Activated naive CD8-positive, alpha-beta T cell treated with anti-CD3 and anti-CD28 coated beads for 36 hours (primary cell): Measurements from ENCODE around the gene FXR2. TPM values are rescaled to one million over a fixed set of nuclear protein-coding genes. Genes with fewer than 3 reads are reported as not detected.

ENCODE experiments used
- DNase-seq: peaks from one replicate; pipeline ENCODE4 v3.0.0; 2021
- H3K27ac Mint-ChIP-seq: one replicate; pipeline ENCODE4 v1.8.0; 2022; ENCODE audit warnings: mild to moderate bottlenecking, moderate library complexity, mixed read lengths
- H3K27me3 Mint-ChIP-seq: one replicate; pipeline ENCODE4 v1.8.0; 2022; ENCODE audit warnings: mild to moderate bottlenecking, mixed read lengths
- H3K36me3 Mint-ChIP-seq: one replicate; pipeline ENCODE4 v1.8.0; 2021; ENCODE audit warnings: mild to moderate bottlenecking, mixed read lengths
- H3K4me1 Mint-ChIP-seq: one replicate; pipeline ENCODE4 v1.8.0; 2021; ENCODE audit warnings: mixed read lengths
- H3K4me3 Mint-ChIP-seq: one replicate; pipeline ENCODE4 v1.8.0; 2022; ENCODE audit warnings: mild to moderate bottlenecking, moderate library complexity, mixed read lengths
- H3K9me3 Mint-ChIP-seq: one replicate; pipeline ENCODE4 v1.8.0; 2022; ENCODE audit warnings: mixed read lengths
- total RNA-seq, 2 experiments: library from RNA; stranded (reverse); gene quantifications; one replicate each; pipeline ENCODE4 v1.2.3, GENCODE V29; 2021

The FXR2 gene
- total RNA-seq, 2 experiments from 2014 or later = 35.5 to 37.0 TPM

DNA sequence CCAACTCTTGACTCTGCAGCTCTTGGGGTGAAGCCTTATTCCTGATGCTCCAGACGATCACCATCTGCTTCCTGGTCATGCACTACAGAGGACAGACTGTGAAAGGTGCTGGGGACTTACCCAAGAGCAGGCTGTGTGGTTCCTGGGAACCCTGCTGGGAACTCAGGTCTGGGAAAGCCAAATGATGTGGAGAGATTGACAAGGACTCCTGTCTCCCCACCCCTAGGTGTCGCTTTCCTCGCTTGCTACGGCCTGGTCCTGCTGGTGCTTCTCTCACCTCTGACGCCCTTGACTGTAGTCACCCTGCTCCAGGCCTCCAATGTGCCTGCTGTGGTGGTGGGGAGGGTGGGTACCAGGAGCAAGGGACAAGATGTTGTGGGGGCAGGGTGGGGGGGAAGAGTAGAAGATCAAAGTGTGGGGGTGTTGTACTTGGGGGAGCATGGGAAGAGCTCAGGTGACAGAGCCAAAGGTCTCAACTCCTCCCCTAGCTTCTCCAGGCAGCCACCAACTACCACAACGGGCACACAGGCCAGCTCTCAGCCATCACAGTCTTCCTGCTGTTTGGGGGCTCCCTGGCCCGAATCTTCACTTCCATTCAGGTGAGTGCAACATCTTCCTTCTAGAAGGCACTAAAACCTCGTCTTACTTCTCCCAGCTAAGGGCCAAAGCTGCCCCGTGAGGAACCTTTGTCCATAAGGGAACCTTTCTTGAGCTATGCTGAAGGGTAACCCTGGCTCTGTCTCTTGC, 27.9 kb downstream of the FXR2 start:
- no peak overlapping the region for H3K27ac Mint-ChIP-seq
- H3K36me3 Mint-ChIP-seq = peaks cover 37% of the 10 kb centered on the region
- H3K27me3 Mint-ChIP-seq = no peaks in the 10 kb centered on the region
- H3K9me3 Mint-ChIP-seq = no peaks in the 10 kb centered on the region
- H3K4me1 Mint-ChIP-seq = peaks cover 22% of the 10 kb centered on the region
- no peak for DNase-seq
- H3K4me3 Mint-ChIP-seq = no peak overlapping the region

- Mint-ChIP-seq H3K4me3 (peak within 1 kb of the TSS; percentile 99), H3K27ac (peak within 1 kb of the TSS; percentile 100), H3K4me1 (peaks cover 51% of the 10 kb centered on the region), H3K9me3 (no peaks in the 10 kb centered on the region), H3K36me3 (peaks cover 61% of the 10 kb centered on the region), H3K27me3 (no peaks in the 10 kb centered on the region)
- peak; percentile 97 for DNase-seq
Measured at GRCh38 chr17:7583253-7584109, 31.2 kb downstream of the FXR2 start, which contains the start of gene MPDU1. Gene MPDU1, plus strand, starts transcription at chr17:7583852. Its CDS starts 11 bp downstream, at chr17:7583863.

DNA sequence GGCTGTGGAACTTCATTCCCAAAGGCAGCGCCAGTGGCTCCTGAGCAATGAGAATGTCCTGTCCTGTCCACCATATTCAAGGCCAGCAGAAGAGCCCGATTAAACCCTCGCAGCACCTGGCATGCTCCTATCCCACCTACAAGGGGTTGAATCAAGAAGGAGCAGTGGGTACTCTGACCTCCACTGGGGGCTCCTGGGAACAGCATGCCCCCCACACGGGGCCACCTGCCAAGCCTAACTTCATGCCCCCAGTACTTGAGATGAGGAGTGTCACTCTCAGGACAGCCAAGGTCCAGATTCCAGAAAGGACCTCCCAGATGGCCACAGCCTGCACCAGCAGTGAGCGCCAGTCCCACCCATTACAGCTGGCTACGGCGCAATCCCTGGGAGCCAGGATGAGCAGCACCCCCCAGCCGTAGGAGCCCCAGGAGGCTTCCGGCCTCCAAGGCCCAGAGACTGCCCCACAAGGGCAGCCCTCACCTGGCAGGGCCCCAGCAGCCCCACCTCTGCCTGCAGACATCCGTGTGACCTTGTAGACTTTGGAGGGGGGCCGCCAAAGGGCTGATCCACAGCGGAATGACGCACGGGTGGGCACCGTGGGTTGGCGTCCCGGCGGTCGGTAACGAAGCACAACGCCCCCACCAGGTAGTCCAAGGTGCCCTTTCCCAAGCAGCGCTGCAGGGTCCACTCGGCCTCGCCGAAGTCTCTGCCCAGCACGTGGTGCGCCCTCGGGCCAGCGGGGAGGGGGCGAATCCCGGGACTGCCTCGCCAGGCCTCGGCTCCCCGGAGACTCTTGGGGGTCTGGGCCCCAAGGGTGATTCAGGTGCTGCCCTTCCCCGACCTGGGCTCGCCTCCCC, 32.1 kb downstream of the FXR2 start:
- peak overlapping the region; percentile 100 for H3K27ac Mint-ChIP-seq
- DNase-seq = no peak
- H3K4me1 Mint-ChIP-seq = peaks cover 59% of the 10 kb centered on the region
- H3K36me3 Mint-ChIP-seq = peaks cover 68% of the 10 kb centered on the region
- H3K9me3 Mint-ChIP-seq = no peaks in the 10 kb centered on the region
- H3K4me3 Mint-ChIP-seq = peak overlapping the region; percentile 99
- no peaks in the 10 kb centered on the region for H3K27me3 Mint-ChIP-seq

GRCh38 chr17:7580604-7581575, 33.8 kb downstream of the FXR2 start:
- Mint-ChIP-seq H3K27me3 (no peaks in the 10 kb centered on the region), H3K4me3 (peak overlapping the region; percentile 45), H3K27ac (peak overlapping the region; percentile 100), H3K9me3 (no peaks in the 10 kb centered on the region), H3K36me3 (peaks cover 80% of the 10 kb centered on the region), H3K4me1 (peaks cover 74% of the 10 kb centered on the region)
- DNase-seq = no peak

DNA sequence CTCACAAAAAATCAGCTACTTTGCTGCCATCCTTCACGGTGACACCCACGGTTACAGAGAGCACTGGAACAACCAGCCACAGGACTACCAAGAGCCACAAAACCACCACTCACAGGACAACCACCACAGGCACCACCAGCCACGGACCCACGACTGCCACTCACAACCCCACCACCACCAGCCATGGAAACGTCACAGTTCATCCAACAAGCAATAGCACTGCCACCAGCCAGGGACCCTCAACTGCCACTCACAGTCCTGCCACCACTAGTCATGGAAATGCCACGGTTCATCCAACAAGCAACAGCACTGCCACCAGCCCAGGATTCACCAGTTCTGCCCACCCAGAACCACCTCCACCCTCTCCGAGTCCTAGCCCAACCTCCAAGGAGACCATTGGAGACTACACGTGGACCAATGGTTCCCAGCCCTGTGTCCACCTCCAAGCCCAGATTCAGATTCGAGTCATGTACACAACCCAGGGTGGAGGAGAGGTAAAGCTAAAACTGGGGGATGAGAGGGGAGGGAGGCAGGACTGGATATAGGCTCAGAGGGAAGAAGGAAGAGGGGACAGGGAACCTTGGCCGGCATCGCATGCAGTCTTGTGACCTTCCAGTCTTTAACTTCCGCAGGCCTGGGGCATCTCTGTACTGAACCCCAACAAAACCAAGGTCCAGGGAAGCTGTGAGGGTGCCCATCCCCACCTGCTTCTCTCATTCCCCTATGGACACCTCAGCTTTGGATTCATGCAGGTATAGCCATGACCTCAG, 34.7 kb downstream of the FXR2 start:
- peak; percentile 48 for DNase-seq
- H3K36me3 Mint-ChIP-seq = peaks cover 84% of the 10 kb centered on the region
- peaks cover 79% of the 10 kb centered on the region for H3K4me1 Mint-ChIP-seq
- H3K4me3 Mint-ChIP-seq = peak overlapping the region; percentile 55
- H3K27ac Mint-ChIP-seq = peak overlapping the region; percentile 100
- H3K27me3 Mint-ChIP-seq = no peaks in the 10 kb centered on the region
- no peaks in the 10 kb centered on the region for H3K9me3 Mint-ChIP-seq

- H3K4me3 Mint-ChIP-seq = peak within 1 kb of the TSS; percentile 55
- H3K36me3 Mint-ChIP-seq = peaks cover 85% of the 10 kb centered on the region
- H3K9me3 Mint-ChIP-seq = no peaks in the 10 kb centered on the region
- DNase-seq = peak; percentile 80
- H3K4me1 Mint-ChIP-seq = peaks cover 84% of the 10 kb centered on the region
- H3K27me3 Mint-ChIP-seq = no peaks in the 10 kb centered on the region
- peak within 1 kb of the TSS; percentile 100 for H3K27ac Mint-ChIP-seq
Measured at GRCh38 chr17:7579001-7579833, 35.5 kb downstream of the FXR2 start, which contains the start of gene CD68. Gene CD68, plus strand, starts transcription at chr17:7579638. Its CDS starts 40 bp downstream, at chr17:7579678.

DNA sequence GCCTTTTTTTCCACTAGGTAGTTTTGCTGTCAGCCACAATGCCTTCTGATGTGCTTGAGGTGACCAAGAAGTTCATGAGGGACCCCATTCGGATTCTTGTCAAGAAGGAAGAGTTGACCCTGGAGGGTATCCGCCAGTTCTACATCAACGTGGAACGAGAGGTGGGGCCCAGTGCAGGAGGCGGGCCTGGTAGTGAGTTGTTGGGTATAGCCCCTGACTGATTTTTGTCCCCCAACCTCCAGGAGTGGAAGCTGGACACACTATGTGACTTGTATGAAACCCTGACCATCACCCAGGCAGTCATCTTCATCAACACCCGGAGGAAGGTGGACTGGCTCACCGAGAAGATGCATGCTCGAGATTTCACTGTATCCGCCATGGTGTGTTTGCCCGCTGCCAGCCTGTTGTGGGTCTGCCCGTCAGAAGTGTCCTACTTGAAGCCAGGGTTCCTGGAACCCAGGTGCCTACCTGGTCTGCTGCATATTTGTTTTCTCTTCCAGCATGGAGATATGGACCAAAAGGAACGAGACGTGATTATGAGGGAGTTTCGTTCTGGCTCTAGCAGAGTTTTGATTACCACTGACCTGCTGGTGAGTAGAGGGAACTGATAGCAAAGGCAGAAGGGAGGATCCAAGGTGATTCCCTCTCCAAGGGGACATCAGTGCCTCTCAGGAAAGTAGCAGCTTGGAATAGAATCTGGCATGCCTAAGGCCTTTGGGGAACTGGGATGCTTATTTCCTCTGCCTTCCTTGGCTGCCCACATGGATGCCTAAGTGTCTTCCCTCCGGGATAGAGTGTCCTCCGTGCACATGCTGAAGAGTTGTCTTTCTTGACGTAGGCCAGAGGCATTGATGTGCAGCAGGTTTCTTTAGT, 37.1 kb downstream of the FXR2 start:
- peak overlapping the region; percentile 100 for H3K27ac Mint-ChIP-seq
- H3K36me3 Mint-ChIP-seq = peaks cover 95% of the 10 kb centered on the region
- peaks cover 9% of the 10 kb centered on the region for H3K27me3 Mint-ChIP-seq
- DNase-seq = no peak
- peaks cover 4% of the 10 kb centered on the region for H3K9me3 Mint-ChIP-seq
- peak overlapping the region; percentile 99 for H3K4me3 Mint-ChIP-seq
- H3K4me1 Mint-ChIP-seq = peaks cover 86% of the 10 kb centered on the region

DNA sequence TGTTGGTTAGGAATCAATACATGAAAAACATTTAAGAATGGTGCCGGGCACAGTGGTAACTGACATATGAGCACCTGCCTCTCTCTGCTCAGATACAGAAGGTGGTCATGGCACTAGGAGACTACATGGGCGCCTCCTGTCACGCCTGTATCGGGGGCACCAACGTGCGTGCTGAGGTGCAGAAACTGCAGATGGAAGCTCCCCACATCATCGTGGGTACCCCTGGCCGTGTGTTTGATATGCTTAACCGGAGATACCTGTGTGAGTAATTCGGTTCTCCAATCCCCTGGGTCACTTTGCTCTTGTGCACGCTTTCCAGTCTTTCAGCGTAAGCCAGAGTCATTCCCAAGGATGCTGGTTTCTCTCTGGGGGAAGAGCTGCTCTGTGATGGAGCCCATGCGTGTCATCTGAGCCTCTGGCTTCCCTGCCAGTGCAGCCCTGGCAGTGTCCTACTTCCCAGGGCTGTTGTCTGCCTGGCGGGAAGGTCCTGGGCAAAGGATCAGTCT, 38.2 kb downstream of the FXR2 start:
- H3K9me3 Mint-ChIP-seq = peaks cover 4% of the 10 kb centered on the region
- H3K27me3 Mint-ChIP-seq = peaks cover 10% of the 10 kb centered on the region
- peaks cover 83% of the 10 kb centered on the region for H3K4me1 Mint-ChIP-seq
- H3K27ac Mint-ChIP-seq = peak overlapping the region; percentile 100
- DNase-seq = no peak
- peaks cover 92% of the 10 kb centered on the region for H3K36me3 Mint-ChIP-seq
- peak overlapping the region; percentile 99 for H3K4me3 Mint-ChIP-seq

DNA sequence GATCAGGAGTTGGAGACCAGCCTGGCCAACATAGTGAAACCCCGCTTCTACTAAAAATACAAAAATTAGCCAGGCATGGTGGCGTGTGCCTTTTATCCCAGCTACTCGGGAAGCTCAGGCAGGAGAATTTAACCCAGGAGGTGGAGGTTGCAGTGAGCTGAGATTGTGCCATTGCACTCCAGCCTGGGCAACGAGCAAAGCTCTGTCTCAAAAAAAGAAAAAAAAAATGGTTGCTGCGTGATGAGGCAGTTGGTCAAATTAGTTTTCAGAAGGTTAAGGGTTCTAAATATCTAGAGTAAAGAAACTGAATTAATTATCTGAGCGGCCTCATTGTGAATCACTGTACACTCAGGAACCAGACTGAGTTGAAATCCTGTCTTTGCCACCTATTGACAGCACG, 38.7 kb downstream of the FXR2 start:
- peaks cover 10% of the 10 kb centered on the region for H3K27me3 Mint-ChIP-seq
- peaks cover 92% of the 10 kb centered on the region for H3K36me3 Mint-ChIP-seq

GRCh38 chr17:7575481-7575883, 39.2 kb downstream of the FXR2 start:
- DNase-seq = no peak
- Mint-ChIP-seq H3K4me3 (peak overlapping the region; percentile 99), H3K9me3 (peaks cover 4% of the 10 kb centered on the region), H3K36me3 (peaks cover 91% of the 10 kb centered on the region), H3K4me1 (peaks cover 83% of the 10 kb centered on the region), H3K27ac (peak overlapping the region; percentile 100), H3K27me3 (peaks cover 10% of the 10 kb centered on the region)

More for the DNA sequence above, 38.7 kb downstream of the FXR2 start:
- Mint-ChIP-seq H3K4me1 (peaks cover 83% of the 10 kb centered on the region), H3K4me3 (peak overlapping the region; percentile 99), H3K9me3 (peaks cover 4% of the 10 kb centered on the region), H3K27ac (peak overlapping the region; percentile 100)
- no peak for DNase-seq

DNA sequence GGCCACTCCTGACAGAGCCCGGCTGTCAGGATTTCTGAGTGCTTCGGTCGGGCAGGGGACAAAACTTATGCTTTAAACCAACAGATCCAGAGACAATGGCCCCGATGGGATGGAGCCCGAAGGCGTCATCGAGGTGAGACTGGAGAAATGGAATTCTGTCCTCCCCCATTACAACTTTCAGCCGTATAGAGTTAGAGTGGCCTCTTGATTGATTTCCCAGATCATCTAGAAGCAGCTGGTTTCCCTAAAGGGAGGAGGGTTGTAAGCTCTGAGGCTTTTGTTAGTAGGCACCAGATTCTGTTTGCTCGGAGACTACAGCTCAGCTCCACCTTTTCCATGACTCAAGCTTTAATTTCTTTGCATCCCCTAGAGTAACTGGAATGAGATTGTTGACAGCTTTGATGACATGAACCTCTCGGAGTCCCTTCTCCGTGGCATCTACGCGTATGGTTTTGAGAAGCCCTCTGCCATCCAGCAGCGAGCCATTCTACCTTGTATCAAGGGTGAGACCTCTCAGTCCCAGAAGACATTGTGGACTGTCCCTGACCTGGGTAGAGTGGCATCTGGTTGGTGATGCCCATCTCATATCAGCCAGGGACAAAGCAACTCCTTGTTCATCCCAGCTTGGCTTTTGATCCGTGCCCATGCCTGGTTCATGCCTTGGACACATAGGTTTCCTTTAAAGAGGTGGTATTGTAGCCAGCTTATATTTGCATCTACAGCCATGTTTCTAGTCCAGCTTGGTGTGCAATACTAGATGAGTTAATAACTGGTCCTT, 40.3 kb downstream of the FXR2 start:
- H3K27me3 Mint-ChIP-seq = peaks cover 10% of the 10 kb centered on the region
- H3K9me3 Mint-ChIP-seq = peaks cover 4% of the 10 kb centered on the region
- H3K4me1 Mint-ChIP-seq = peaks cover 72% of the 10 kb centered on the region
- peak overlapping the region; percentile 100 for H3K27ac Mint-ChIP-seq
- peaks cover 83% of the 10 kb centered on the region for H3K36me3 Mint-ChIP-seq
- no peak for DNase-seq
- H3K4me3 Mint-ChIP-seq = peak overlapping the region; percentile 99
